ENCODE measurements around the gene GSDME.

DNA sequence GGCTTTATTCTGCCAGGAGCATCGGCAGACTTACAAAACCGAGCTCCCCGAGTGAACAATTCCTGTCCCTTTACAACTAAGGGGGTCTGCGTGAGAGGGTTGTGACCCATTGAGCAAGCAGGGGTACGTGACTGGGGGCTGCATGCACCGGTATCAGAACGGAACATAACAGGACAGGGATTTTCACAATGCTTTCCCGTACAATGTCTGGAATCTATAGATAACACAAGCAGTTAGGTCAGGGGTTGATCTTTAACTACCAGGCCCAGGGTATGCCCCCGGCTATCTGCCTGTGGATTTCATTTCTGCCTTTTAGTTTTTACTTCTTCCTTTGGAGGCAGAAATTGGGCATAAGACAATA is 38.1 kb upstream of the GSDME start:
- TF ChIP-seq, protein P1, sequence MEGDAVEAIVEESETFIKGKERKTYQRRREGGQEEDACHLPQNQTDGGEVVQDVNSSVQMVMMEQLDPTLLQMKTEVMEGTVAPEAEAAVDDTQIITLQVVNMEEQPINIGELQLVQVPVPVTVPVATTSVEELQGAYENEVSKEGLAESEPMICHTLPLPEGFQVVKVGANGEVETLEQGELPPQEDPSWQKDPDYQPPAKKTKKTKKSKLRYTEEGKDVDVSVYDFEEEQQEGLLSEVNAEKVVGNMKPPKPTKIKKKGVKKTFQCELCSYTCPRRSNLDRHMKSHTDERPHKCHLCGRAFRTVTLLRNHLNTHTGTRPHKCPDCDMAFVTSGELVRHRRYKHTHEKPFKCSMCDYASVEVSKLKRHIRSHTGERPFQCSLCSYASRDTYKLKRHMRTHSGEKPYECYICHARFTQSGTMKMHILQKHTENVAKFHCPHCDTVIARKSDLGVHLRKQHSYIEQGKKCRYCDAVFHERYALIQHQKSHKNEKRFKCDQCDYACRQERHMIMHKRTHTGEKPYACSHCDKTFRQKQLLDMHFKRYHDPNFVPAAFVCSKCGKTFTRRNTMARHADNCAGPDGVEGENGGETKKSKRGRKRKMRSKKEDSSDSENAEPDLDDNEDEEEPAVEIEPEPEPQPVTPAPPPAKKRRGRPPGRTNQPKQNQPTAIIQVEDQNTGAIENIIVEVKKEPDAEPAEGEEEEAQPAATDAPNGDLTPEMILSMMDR (IDR thresholded peaks at IDR 0.05), result no peak
- no peak for TF ChIP-seq POLR2A (IDR thresholded peaks at IDR 0.05)

All from lower leg skin (tissue), 3 donors.